ENCODE data around the gene REC114.
"Not testable (repeated sequence)": the region's sequence is repeated elsewhere in the genome, so short reads cannot be mapped to it uniquely, and the experiment has no call there.

REC114 gene

DNA sequence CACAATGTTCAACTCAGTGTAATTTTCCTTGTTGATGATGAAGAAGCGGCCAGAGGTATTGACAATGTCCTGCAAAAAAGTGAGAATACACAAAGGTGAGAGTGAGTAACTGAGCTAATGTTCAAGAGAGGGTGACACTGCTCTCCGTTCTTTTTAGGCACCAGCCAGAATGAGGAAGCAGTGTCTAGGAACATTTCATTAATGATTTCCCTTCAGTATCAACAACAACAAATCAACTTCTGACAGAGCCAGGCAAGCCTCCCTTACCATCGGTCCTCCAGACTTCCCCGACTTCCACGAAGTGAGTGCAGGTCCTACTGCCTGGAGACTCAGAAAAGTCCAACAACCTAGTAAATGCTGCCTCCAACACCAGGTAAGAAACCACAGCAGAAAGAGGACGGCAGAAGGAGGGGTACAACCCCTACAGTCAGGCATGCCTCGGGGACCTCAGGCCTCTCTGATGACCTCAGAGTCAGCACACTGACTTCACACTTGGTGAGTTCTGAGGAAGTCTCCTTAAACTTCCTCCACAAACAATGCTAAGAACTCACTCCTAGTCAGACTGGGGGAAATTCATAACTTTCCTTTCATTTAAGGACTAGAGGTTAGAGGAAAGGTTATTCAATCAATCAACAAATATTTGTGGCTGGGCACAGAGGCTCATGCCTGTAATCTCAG lies 127.5 kb downstream of the REC114 start:
- no peak for FAIRE-seq
- no peak for DNase-seq (ENCODE audit: insufficient read length, low spot score)

DNA sequence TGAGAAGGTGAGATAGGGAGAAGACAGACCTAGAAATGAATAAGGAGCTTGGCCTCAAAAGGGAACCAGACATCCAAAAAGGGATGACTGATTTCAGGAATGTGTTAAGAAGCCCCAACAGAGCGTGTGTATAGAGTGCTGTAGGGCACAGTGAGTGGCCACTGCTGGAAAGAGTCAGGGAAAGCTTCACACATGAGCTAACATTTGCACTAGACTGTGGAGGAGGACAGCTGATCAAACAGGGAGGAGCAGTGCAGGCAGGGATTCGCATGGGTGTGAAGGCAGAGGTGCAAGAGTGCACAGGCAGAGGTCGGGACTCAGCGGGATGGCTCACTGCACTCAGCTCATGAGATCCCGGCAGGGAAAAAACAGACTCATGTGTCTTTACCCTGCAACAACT lies 128.4 kb downstream of the REC114 start:
- no peak for FAIRE-seq
- DNase-seq (ENCODE audit: insufficient read length, low spot score), result no peak

DNA sequence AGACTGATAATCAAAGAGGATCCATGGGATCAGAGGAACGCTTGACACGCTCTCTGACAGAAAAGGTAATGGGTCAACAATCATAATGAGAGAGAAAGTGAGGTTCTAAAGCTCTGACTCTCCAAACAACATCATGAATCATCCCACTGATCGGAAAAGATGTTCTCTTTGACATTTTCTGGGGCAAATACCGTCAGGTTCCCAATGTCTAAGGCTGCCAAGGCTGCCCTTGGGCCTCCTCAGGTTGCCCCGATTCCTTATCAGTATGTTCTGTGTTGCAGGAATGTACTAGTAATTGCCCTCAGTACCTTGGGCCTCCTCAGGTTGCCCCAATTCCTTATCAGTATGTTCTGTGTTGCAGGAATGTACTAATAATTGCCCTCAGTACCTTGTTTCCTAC lies 129.3 kb downstream of the REC114 start:
- no peak for FAIRE-seq
- DNase-seq (ENCODE audit: insufficient read length, low spot score), result no peak

DNA sequence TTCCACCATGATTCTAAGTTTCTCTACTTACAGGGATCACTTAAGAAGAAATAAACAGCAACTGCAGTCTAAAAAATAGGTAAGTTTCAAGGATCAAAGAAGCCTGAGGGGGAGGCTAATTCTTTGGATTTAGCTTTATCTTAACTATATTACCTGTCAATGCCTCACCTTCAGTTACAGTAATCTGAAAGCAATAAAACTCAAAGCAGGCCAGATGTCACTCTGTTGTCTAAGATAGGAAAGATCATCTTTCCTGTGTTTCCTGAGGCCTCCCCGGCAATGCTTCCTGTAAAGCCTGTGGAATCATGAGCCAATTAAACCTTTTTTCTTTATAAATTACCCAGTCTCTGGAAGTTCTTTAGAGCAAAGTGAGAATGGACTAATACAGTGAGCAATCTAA lies 130.1 kb downstream of the REC114 start:
- DNase-seq (ENCODE audit: insufficient read length, low spot score), result no peak
- FAIRE-seq, result no peak

DNA sequence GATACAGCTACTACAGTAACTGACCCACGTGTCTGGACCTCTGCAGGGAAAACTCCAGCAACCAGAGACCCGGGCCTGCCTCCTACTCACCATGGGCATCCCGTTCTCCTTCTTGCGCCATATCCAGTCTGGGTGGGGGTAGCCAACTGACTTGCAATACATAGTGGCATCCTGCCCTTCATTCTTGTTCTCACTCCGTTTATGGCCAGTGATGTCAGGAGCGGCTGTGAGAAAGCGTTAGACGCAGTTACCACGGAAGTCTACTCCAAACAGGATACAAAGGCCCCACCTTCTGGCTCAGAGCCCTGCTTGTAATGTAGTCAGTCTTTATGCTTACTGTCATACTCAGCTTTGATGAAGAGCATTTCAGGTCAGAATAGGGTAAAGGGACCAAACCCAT lies 130.6 kb downstream of the REC114 start:
- FAIRE-seq (no peak), DNase-seq (ENCODE audit: insufficient read length, low spot score) (no peak)

DNA sequence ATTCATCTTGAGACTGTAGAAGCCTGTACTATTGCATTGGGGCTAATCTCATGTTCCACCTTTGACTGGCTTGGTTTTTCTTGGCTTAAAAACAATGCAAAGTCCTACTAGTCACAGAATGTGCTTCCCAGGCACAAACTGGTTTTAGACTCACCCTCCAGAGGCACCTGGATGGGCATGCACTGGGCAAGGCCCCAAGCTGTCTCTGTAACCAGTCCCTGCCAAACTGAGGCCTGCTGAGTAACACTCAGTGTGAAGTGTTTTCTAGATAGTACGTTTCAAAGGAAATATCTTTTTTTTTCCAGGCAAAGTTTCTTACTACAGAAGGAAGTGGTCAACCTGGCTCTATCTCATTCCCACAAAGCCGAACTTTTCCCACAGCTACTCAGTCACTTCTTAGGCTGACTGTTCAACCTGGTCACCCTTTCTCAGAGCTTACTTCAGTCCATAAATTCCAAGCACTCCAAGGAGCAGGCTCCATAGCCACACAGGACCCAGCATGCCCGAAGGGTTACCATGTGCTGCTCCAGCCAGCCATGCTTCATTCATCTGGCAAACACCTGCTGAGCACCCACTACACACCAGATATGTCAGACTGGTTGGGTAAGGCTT lies 132.8 kb downstream of the REC114 start:
- DNase-seq (ENCODE audit: insufficient read length, low spot score) (no peak), FAIRE-seq (no peak)

DNA sequence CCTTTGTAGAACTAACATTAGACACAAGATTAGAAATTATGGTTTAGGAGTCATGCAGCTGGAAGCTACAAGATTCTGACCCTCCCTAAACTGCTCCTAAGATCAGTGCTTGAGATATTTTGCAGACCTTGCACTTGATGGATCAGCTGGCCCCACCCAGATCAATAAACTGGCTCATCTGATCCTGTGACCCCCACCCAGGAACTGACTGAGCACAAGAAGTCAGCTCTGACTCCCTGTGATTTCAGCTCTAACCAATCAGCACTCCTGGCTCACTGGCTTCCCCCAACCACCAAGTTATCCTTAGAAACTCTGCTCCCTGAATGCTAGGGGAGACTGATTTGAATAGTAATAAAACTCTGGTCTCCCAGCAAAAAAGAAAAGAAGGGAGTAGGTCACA lies 134.6 kb downstream of the REC114 start:
- DNase-seq (ENCODE audit: insufficient read length, low spot score); FAIRE-seq: not testable (repeated sequence)

DNA sequence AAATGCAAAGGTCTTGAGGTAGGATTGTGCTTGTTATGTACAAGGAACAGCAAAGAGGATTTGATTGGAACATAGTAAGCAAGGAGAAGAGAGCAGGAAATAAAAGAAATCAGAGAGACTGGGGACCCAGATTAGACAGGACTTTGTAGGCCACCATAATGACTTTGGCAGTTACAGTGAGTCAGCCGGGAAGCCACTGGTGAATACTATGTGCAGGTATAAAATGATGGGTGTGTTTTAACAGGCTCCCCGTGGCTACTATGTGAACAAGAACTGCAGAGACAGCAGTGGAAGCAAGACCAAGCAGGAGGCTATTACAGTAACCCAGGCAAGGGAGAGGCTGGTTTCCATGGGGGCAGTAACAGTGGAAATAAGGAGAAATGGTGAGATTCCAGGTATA lies 135.1 kb downstream of the REC114 start:
- FAIRE-seq, result no peak
- no peak for DNase-seq (ENCODE audit: insufficient read length, low spot score)

DNA sequence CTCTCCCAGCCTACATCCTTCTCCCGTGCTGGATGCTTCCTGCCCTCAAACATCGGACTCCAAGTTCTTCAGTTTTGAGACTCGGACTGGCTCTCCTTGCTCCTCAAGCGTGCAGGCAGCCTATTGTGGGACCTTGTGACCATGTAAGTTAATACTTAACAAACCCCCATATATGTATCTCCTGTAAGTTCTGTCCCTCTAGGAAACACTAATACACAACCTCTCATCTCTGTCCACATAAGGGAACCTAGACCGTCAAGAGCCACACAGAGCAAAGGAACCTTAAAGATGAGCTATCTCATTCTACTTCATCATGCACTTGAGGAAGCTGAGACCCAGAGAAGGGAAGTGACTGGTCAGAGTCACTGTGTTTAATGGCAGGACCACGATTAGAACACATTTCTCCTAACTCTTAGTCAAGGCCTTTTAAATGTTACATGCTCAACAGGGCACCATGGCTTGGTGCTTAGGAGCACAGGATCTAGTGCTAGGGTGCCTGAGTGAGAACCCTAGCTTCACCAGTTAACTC lies 140.0 kb downstream of the REC114 start:
- DNase-seq (ENCODE audit: insufficient read length, low spot score) (no peak), FAIRE-seq (no peak)

DNA sequence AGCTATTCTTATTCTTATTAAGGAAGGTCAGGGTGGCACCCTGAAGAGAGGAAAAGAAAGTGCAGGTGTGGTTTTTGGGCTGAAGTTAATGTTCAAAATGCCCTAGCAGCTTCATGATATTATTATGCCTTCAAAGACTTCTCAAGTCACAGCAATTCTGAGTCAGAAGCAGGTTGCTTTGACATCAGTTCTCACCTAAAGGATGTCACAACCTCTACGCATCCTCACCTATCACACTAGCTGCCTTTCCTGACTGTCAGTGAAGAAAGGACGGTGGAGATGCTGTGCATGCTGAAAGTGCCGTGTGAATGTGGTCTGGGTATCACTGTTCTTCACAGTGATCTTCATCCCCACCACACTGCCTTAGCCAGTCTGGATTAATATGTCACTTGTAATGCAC lies 140.6 kb downstream of the REC114 start:
- no peak for DNase-seq (ENCODE audit: insufficient read length, low spot score)
- FAIRE-seq, result no peak

DNA sequence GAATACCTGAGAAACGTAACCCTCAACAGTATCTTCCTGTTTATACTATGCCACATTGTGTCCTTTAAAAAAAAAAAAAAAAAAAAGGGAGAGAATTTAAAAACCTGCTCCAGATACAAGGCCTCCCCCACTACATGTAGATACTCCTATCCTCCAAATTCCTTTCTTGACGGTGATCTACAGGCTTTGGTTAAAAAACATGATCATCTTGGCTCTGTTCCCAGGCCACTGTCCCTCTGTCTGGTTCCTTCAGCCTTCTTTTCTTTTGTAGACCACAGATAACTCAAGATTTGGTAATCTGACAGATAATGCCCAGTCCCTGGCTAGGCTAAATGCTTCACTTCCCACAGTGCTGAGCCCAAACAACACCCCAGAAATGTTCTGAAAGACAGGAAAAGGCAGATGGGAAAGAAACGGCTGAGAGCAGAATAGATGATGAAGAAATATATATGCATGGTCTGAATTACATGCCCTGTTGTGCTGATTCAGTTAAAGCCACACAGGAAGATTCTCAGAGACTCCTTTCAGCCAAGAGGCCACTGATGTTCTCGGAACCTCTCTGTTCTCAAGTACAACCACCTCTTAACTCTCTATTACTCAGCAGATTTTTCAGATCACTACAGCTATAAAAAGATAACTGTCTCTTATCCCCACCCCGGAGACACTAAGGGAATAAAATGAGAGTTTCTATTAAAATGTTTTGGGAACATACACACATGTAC lies 141.9 kb downstream of the REC114 start:
- FAIRE-seq, result no peak

DNA sequence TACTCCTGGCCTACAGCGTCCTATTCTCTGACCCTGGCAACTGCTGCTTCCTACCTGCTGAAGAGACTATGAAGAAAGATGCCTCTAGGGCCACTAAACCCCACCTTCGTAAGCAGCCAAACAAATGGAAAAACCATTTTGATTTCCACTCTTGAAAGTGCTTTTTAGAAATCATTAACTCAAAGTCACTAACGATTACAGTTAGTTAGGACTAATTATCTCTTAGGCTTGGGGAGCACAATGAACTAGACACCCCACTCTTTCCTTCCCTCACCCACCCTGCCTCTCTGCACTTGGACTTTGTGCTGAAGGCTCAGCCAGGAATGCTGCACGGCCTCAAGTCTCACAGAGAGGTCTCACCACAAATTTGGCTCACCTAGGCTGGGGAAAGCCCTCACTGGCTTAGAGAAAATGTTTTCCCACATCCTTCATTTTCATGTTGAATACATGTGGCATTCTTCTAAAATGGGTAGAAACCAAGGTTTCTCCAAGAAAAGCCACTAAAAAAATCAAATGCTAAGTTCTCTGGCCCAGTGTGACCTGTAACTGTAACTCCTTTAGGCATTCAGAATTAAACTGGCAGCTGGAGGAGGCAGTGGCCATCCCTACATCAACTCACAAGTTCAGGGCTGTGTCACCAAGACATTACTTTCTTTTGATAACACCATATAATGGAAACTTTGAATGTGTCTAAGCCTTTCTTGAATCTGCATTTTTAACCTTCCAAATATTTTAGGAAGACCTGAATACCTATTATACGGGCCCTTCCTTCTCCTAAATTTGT lies 143.1 kb downstream of the REC114 start:
- DNase-seq (ENCODE audit: insufficient read length, low spot score) (no peak), FAIRE-seq (no peak)

More for the DNA sequence above, 141.9 kb downstream of the REC114 start:
- no peak for DNase-seq (ENCODE audit: insufficient read length, low spot score)

DNA sequence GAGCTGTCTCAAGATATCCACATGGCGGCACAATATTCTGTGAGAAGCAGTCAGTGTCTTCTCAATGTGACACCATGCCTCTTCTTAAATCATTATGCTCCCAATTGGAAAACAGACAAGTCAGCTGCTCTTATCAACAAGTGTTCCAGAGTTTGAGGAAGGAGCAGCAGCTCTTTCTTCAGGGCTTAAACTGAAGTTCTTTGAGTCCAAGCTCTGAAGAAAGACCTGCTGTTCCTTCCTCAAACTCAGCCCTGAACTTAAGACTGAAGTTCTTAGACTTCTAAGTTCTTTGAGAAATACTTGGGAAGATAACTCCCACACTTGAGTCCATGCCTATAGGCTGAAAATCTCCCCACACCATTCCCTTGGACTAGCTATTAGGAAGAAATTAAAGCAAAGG lies 146.8 kb downstream of the REC114 start:
- no peak for DNase-seq (ENCODE audit: insufficient read length, low spot score)
- no peak for FAIRE-seq

DNA sequence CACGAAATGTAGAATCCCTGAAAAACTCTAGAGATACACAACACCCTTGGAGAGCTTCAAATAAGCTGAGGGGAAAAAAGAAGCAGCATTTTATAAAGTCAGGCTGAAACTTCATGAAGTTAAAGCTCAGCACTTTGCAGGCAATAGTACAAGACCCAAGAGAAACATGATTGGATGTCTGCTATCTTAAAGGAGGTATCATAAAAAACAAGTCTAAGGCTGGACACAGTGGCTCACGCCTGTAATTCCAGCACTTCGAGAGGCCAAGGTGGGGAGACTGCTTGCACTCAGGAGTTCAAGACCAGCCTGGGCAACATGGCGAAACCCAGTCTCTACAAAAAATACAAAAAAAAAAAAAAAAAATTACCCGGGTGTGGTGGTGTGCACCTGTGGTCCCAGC lies 147.3 kb downstream of the REC114 start:
- no peak for FAIRE-seq
- no peak for DNase-seq (ENCODE audit: insufficient read length, low spot score)

DNA sequence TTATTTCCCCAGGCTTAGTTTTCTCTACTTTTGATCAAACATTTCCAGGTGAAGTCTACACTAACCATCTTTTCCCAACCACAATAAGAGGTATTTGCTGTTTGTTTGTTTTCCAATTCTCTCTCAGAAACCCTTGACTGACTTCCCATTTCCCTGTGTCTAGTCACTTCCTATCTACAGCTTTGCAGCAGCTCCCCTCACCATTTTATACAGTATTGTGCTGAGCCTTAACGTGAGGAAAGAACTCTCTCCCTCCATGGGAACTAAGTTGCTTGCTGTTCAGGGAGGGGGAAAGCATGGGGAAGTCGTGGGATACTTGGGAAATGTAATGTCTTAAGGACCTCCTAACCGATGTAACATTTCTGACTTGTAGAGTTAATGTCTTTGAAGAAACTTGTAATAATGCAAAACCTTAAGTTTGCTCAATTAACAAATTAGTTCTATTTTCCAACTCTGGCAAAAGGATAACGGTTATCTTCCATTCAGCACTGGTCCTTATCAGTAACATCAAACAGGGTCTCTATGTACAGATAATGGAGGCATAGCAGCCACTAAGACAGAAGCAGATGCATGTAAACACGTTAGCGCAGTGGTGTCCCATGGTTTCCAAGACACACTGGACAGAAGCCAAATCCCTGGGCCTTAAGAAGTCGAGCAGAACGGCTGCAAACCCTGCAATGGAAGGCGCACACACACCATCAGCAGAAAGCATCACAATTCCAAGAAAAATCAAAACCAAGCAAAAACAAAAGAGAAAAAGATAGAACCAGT lies 150.5 kb downstream of the REC114 start:
- DNase-seq (ENCODE audit: insufficient read length, low spot score) (no peak), FAIRE-seq (no peak)

DNA sequence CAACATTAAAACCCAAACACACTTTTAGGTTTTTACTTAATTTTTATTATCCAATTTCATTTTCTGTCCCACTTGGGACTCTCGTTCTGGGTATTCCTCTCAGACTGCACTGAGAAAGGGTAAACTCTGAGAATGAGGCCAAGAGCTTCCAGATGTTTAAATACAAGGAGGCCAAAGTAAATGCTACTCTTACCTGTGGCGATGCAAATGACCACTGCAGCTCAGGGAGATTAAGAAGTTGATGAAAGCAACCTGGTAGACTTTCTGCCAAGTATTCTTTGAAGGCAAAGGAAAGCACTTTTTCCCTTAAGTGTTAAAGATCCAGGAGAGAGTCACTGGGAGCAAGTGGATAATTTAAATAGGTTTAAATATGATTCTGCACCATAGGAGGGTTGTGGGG lies 151.1 kb downstream of the REC114 start:
- DNase-seq (ENCODE audit: insufficient read length, low spot score) (no peak), FAIRE-seq (no peak)

DNA sequence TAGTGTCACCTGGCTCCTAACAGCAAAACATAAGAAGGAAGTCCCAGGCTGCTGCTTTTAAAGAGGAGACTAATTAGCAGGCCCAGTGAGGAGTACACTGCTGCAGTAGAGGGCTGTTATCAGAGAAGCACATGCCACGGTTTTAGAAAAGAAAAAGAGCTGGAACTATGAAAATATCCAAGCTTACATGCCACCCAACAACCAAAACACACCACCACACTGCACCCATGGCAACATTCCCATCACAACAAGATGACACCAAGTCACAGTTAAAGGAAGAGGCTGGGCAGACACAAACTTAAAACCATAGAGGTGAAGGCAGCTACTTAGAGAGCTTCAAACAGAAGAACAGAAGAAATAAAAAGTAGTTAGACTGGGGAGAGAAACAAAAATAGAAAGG lies 153.2 kb downstream of the REC114 start:
- no peak for FAIRE-seq
- DNase-seq (ENCODE audit: insufficient read length, low spot score), result no peak

DNA sequence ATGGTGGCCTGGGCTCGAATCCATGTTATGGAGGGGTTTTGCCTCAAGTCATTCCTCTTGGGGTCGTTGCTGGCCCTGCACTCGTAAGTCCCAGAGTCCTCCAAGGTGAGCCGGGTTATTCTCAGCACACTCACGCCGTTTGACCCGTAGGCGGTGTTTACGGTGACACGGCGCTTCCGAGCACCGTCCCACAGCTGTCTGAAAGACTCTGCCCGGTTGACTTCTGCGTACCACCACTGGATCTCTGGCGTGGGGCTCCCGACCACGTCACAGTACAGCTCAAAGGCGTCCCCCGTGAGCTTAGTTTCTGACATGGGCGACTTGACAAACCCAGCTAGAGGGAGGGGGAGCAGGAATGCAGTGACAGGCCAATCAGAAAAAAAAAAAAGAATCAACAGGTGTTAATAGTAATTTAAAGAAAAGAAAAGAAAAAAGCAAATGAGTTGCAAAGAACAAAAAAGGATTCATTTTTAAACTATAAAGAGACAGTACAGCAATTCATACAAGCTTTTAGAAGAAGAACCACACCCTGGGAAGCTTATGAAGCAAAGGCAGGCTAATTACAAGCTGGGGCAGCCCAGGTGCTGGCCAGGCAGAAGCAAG lies 154.2 kb downstream of the REC114 start:
- no peak for DNase-seq (ENCODE audit: insufficient read length, low spot score)
- FAIRE-seq, result no peak

DNA sequence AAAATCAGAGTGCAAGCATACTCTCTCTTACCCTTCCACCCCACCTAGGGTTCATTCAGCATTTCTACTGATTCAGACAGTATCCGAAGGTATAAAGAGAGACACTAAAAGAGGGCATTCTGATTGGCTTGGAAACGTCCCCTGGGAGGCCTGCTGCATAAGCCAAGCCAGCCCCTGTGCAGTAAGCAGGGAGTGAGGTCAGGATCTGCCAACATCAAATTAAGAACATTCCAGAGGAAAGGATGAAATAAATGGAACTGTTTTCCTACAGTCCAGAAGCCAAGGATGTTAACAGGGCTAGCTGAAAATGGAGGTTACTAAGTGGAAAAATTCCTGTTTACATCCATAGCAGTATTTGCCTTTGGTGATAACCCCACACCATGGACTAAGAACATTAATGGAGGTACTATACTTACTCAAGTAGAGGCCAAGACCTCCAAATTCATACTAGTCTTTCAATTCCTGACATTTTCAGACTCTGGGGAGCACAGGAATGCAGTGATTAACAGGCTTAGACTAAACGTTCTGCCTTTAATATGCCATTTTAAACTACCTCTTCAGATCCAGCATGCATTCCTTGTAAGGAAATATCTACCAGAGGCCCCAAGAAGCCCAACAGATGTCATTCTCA lies 155.7 kb downstream of the REC114 start:
- FAIRE-seq, result no peak
- DNase-seq (ENCODE audit: insufficient read length, low spot score), result no peak
